ENCODE measurements around the gene MYL12A. TPM values are rescaled to one million over a fixed set of nuclear protein-coding genes. Genes with fewer than 3 reads are reported as not detected.

Gene MYL12A
- total RNA-seq, 1 experiment from 2014 or later, result 284 TPM

DNA sequence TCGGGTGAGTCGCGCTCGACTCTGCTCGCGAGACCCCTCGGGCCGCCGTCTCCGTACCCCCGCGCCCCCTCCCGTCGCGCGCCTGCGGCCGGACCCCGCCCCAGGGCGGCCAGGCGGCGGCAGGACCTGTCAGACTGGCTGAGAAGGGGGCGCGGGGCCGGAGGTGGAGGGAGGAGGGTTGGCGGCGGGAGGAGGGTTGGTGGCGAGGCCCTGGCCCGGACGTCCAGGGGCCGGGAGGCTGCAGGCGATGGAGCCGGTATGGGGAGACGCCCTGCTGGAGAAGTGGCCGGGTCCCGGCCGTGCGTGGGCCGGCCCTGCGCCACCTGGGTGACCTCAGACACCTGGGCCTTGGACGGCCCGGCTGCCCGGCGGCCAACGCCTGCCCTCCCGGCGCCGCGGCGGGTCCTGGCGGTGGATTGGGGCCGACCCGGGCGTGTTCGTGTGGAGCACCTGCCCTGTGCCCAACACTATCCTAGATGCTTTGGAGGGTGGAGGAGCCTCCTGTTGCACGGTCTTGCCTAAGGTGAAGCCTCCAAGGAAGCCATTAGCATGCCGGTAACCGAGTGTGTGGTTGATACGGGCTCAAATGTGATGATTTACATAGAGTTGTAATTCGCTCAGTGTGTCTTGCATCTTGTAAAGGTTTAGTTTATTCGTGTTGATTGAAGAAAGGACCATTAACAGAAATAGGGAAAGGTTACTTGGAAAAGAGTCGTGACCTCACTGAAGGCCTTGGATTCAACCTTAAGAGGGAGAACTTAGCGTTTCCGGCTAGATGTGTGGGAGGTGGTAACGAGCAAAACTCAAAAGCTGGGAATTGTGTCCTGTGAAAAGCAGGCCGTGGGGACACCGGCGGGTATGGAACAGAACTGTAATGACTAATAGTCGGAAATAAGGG lies 14.9 kb downstream of the MYL12A start:
- no peak overlapping the region for H2AFZ ChIP-seq (ENCODE audit: low read length)
- no peaks in the 10 kb centered on the region for H3K79me1 ChIP-seq (ENCODE audit: insufficient read depth, low read depth, low read length, poor library complexity, severe bottlenecking)
- H4K8ac ChIP-seq (replicated peaks; ENCODE audit: insufficient read length, low read depth, low read length), result no peak overlapping the region
- H3K4me1 ChIP-seq (ENCODE audit: insufficient read depth, low read length), result peaks cover 6% of the 10 kb centered on the region; the same call in 1 of the 2 replicates
- H4K20me1 ChIP-seq (ENCODE audit: control insufficient read depth, insufficient read depth, insufficient read length), result no peaks in the 10 kb centered on the region
- no peak overlapping the region for H2BK5ac ChIP-seq (ENCODE audit: insufficient read length, low read length)
- Mint-ChIP-seq H3K27me3 (ENCODE audit: low read depth) (no peaks in the 10 kb centered on the region), H3K4me1 (peaks cover 46 to 49% of the 10 kb centered on the region in 2 experiments), H3K27ac (peak overlapping the region; percentile 11 to 69 (median 18); a peak in 6 of 7 replicates), H3K9me3 (no peaks in the 10 kb centered on the region; a peak in 2 of 5 replicates), H3K4me3 (peak overlapping the region; percentile 80 to 90), H3K36me3 (ENCODE audit: insufficient read depth in 1 of 3, low read depth in 3 of 3) (peaks cover 3 to 5% (median 4%) of the 10 kb centered on the region in 3 experiments; a peak in 5 of 7 replicates)
- H3K4ac ChIP-seq (ENCODE audit: low read depth, low read length), result no peak overlapping the region
- no peaks in the 10 kb centered on the region for H3K27me3 ChIP-seq (ENCODE audit: insufficient read depth, low read length)
- no peak overlapping the region for H4K91ac ChIP-seq (ENCODE audit: insufficient read length, low read depth, low read length)
- no peak overlapping the region for H2BK20ac ChIP-seq (ENCODE audit: low read depth, low read length, poor library complexity, severe bottlenecking)
- peak overlapping the region; percentile 93 for H3K9ac ChIP-seq (ENCODE audit: extremely low read depth, insufficient read length, low read length)
- no peak overlapping the region for H2BK120ac ChIP-seq (ENCODE audit: low read depth, low read length, poor library complexity, severe bottlenecking)
- H3K14ac ChIP-seq (ENCODE audit: insufficient read depth, low read length), result no peak overlapping the region; the same call in 1 of the 2 replicates
- H3K23me2 ChIP-seq (ENCODE audit: insufficient read length, low read depth, low read length, poor library complexity, severe bottlenecking), result peaks cover 4% of the 10 kb centered on the region
- no peaks in the 10 kb centered on the region for H3K9me3 ChIP-seq (ENCODE audit: control insufficient read depth, low read depth, low read length)
- H3K27ac ChIP-seq (ENCODE audit: insufficient read length, low read depth, low read length), result no peak overlapping the region
- no peak overlapping the region for H4K5ac ChIP-seq (ENCODE audit: insufficient read length, low read depth, low read length)
- no peak overlapping the region for H3K23ac ChIP-seq (ENCODE audit: insufficient read length, low read depth, low read length)
- H2BK15ac ChIP-seq (ENCODE audit: low read depth, low read length), result no peak overlapping the region
- no peak overlapping the region for H3K56ac ChIP-seq (ENCODE audit: insufficient read length, low read depth, low read length)
- no peak overlapping the region for H2AK5ac ChIP-seq (ENCODE audit: insufficient read length, low read length)
- DNase-seq, result no peak
- no peak overlapping the region for H3T11ph ChIP-seq (ENCODE audit: low read length)
- no peak for TF ChIP-seq CTCF (conservative IDR thresholded peaks at IDR 0.05)
- no CpG with 5 or more reads among the region's 69 CpGs for WGBS (ENCODE audit: extremely low coverage, insufficient read length, low lambda C conversion rate)
- peak overlapping the region; percentile 51 for H3K4me2 ChIP-seq (ENCODE audit: insufficient read depth, insufficient read length, low read length)
- H3K79me2 ChIP-seq (ENCODE audit: insufficient read depth, low read length), result peaks cover 43% of the 10 kb centered on the region
- no peak overlapping the region for H2BK12ac ChIP-seq (ENCODE audit: insufficient read length, low read depth, low read length)
- no peak overlapping the region for H3K18ac ChIP-seq (ENCODE audit: insufficient read length, low read depth, low read length)
